Endothelial cell of coronary artery (primary cell): ENCODE results near the gene BCAS2. TPM values are rescaled to one million over a fixed set of nuclear protein-coding genes. Genes with fewer than 3 reads are reported as not detected.

Experiments used
- total RNA-seq: library from RNA; depleted of rRNA; stranded (reverse); fragments of >200 nt; gene quantifications from 2 replicates; pipeline ENCODE4 v1.2.3, GENCODE V29; 2014

Gene BCAS2
- total RNA-seq: 32.4 and 40.1 TPM in 2 replicates

GRCh38 chr1:114581335-114582287, at the start of gene BCAS2:
TSS of gene BCAS2 (minus strand) at chr1:114581615. CDS start at chr1:114581591, 24 bp downstream.

Other genes with a start within 250 kb of the BCAS2 start
- gene TRIM33, start 70.4 kb downstream of the BCAS2 start, total RNA-seq: 21.9 and 26.5 TPM in 2 replicates
- gene DENND2C, start 88.4 kb upstream of the BCAS2 start, total RNA-seq: 0.18 and 0.47 TPM in 2 replicates
- gene AMPD1, start 113.9 kb upstream of the BCAS2 start, total RNA-seq: not detected in 2 replicates
- 53.8 and 64.7 TPM in 2 replicates for gene NRAS, start 135.2 kb upstream of the BCAS2 start, total RNA-seq
- gene CSDE1, start 176.4 kb upstream of the BCAS2 start, total RNA-seq: 840 and 884 TPM in 2 replicates
- gene SIKE1, start 199.1 kb upstream of the BCAS2 start, total RNA-seq: 47.7 and 74.4 TPM in 2 replicates